ENCODE results near the gene TRAM2. TPM values are rescaled to one million over a fixed set of nuclear protein-coding genes. Genes with fewer than 3 reads are reported as not detected.
A peak's percentile ranks its signal among the peaks of the same experiment; 100 is the strongest.

TRAM2 gene
- total RNA-seq, 2 experiments from 2014 or later, result 5.7 to 6.5 TPM

GRCh38 chr6:52588087-52588709, 11.3 kb upstream of the TRAM2 start:
- no peak overlapping the region for H3K27ac Mint-ChIP-seq

GRCh38 chr6:52587001-52587400, 10.1 kb upstream of the TRAM2 start:
- no peaks in the 10 kb centered on the region for H3K9me3 Mint-ChIP-seq

More at GRCh38 chr6:52588087-52588709, 11.3 kb upstream of the TRAM2 start:
- Mint-ChIP-seq H3K27me3 (peaks cover 5% of the 10 kb centered on the region), H3K9me3 (no peaks in the 10 kb centered on the region), H3K36me3 (ENCODE audit: low read depth) (no peaks in the 10 kb centered on the region), H3K4me3 (no peak overlapping the region), H3K4me1 (no peaks in the 10 kb centered on the region)
- ChIA-PET POLR2A (no interaction called here), CTCF (no interaction called here)
- no peak for DNase-seq

GRCh38 chr6:52584203-52584602, 7.3 kb upstream of the TRAM2 start:
- no peaks in the 10 kb centered on the region for H3K36me3 Mint-ChIP-seq (ENCODE audit: low read depth)
- POLR2A ChIA-PET, result no interaction called here
- H3K4me1 Mint-ChIP-seq, result no peaks in the 10 kb centered on the region
- H3K27ac Mint-ChIP-seq, result no peak overlapping the region
- no peak for DNase-seq
- CTCF ChIA-PET, result interaction anchor here (1.0 kb wide), 1 partner anchor 15 kb away, joined by 3 read pairs; no protein-coding TSS in a partner anchor
- peaks cover 11% of the 10 kb centered on the region for H3K27me3 Mint-ChIP-seq
- H3K9me3 Mint-ChIP-seq, result no peaks in the 10 kb centered on the region
- no peak overlapping the region for H3K4me3 Mint-ChIP-seq

More at GRCh38 chr6:52587001-52587400, 10.1 kb upstream of the TRAM2 start:
- Mint-ChIP-seq H3K27me3 (peaks cover 5% of the 10 kb centered on the region), H3K4me1 (no peaks in the 10 kb centered on the region), H3K4me3 (no peak overlapping the region), H3K36me3 (ENCODE audit: low read depth) (no peaks in the 10 kb centered on the region), H3K27ac (no peak overlapping the region)
- DNase-seq, result no peak
- CTCF ChIA-PET, result no interaction called here
- POLR2A ChIA-PET, result no interaction called here

- no peak overlapping the region for H3K4me3 Mint-ChIP-seq
- POLR2A ChIA-PET, result no interaction called here
- H3K36me3 Mint-ChIP-seq (ENCODE audit: low read depth), result no peaks in the 10 kb centered on the region
- CTCF ChIA-PET, result no interaction called here
- H3K4me1 Mint-ChIP-seq, result no peaks in the 10 kb centered on the region
- H3K27me3 Mint-ChIP-seq, result peaks cover 11% of the 10 kb centered on the region
- DNase-seq, result no peak
- no peak overlapping the region for H3K27ac Mint-ChIP-seq
- H3K9me3 Mint-ChIP-seq, result no peaks in the 10 kb centered on the region
These were observed 6.1 kb upstream of the TRAM2 start for GRCh38 chr6:52582996-52583395.

- no peak overlapping the region for H3K27ac Mint-ChIP-seq
- ChIA-PET POLR2A (no interaction called here), CTCF (no interaction called here)
These were observed 5.6 kb upstream of the TRAM2 start for GRCh38 chr6:52582446-52582845.

GRCh38 chr6:52580905-52581304, 4.0 kb upstream of the TRAM2 start:
- no peaks in the 10 kb centered on the region for H3K36me3 Mint-ChIP-seq (ENCODE audit: low read depth)
- H3K27me3 Mint-ChIP-seq, result peaks cover 10% of the 10 kb centered on the region
- H3K9me3 Mint-ChIP-seq, result no peaks in the 10 kb centered on the region
- H3K4me3 Mint-ChIP-seq, result no peak overlapping the region
- H3K27ac Mint-ChIP-seq, result no peak overlapping the region
- DNase-seq, result no peak
- POLR2A ChIA-PET, result no interaction called here
- CTCF ChIA-PET, result interaction anchor here (0.9 kb wide), 1 partner anchor 71 kb away, joined by 3 read pairs; no protein-coding TSS in a partner anchor
- peaks cover 10% of the 10 kb centered on the region for H3K4me1 Mint-ChIP-seq

More at GRCh38 chr6:52582446-52582845, 5.6 kb upstream of the TRAM2 start:
- Mint-ChIP-seq H3K27me3 (peaks cover 11% of the 10 kb centered on the region), H3K36me3 (ENCODE audit: low read depth) (no peaks in the 10 kb centered on the region), H3K4me3 (no peak overlapping the region), H3K9me3 (no peaks in the 10 kb centered on the region), H3K4me1 (peaks cover 2% of the 10 kb centered on the region)
- no peak for DNase-seq

- DNase-seq, result no peak
- H3K4me1 Mint-ChIP-seq, result peaks cover 28% of the 10 kb centered on the region
- H3K4me3 Mint-ChIP-seq, result no peak overlapping the region
- ChIA-PET POLR2A (no interaction called here), CTCF (no interaction called here)
- H3K27ac Mint-ChIP-seq, result no peak overlapping the region
- peaks cover 12% of the 10 kb centered on the region for H3K27me3 Mint-ChIP-seq
- no peaks in the 10 kb centered on the region for H3K36me3 Mint-ChIP-seq (ENCODE audit: low read depth)
- no peaks in the 10 kb centered on the region for H3K9me3 Mint-ChIP-seq
These were observed 2.3 kb upstream of the TRAM2 start for GRCh38 chr6:52579006-52579660.

- no peak overlapping the region for H3K27ac Mint-ChIP-seq
- peaks cover 39% of the 10 kb centered on the region for H3K4me1 Mint-ChIP-seq
- ChIA-PET POLR2A (interaction anchor here (1.3 kb wide), 1 partner anchor 13 kb away, joined by 4 read pairs; no protein-coding TSS in a partner anchor), CTCF (interaction anchor here (1.8 kb wide), 1 partner anchor 74 kb away, joined by 4 read pairs; no protein-coding TSS in a partner anchor)
- no peak for DNase-seq
- no peaks in the 10 kb centered on the region for H3K9me3 Mint-ChIP-seq
- H3K27me3 Mint-ChIP-seq, result peaks cover 12% of the 10 kb centered on the region
- peak overlapping the region; percentile 63 for H3K4me3 Mint-ChIP-seq
- H3K36me3 Mint-ChIP-seq (ENCODE audit: low read depth), result no peaks in the 10 kb centered on the region
These were observed 1.1 kb upstream of the TRAM2 start for GRCh38 chr6:52577778-52578463.

- Mint-ChIP-seq H3K27me3 (peaks cover 12% of the 10 kb centered on the region), H3K4me1 (peaks cover 40% of the 10 kb centered on the region), H3K4me3 (peak overlapping the region; percentile 64), H3K9me3 (no peaks in the 10 kb centered on the region), H3K36me3 (ENCODE audit: low read depth) (no peaks in the 10 kb centered on the region), H3K27ac (peak overlapping the region; percentile 11)
- DNase-seq, result peak; percentile 65
- ChIA-PET POLR2A (interaction anchor here (0.7 to 2.8 kb wide), 9 partner anchors 10 to 1183 kb away, joined by 3 to 9 read pairs (median 4); partner anchors contain the start of genes FBXO9, MCM3 and PAQR8), CTCF (interaction anchor here (0.9 to 1.8 kb wide), 6 partner anchors 22 to 211 kb away, joined by 3 to 5 read pairs (median 3); no protein-coding TSS in a partner anchor)
These were observed 353 bp downstream of the TRAM2 start for GRCh38 chr6:52576392-52577021.

GRCh38 chr6:52576054-52576391, 837 bp downstream of the TRAM2 start:
- POLR2A ChIA-PET, result interaction anchor here (0.9 to 2.8 kb wide), 9 partner anchors 9 to 489 kb away, joined by 3 to 9 read pairs (median 5); partner anchors contain the start of genes EFHC1, FBXO9, MCM3 and PAQR8
- peak overlapping the region; percentile 64 for H3K4me3 Mint-ChIP-seq
- H3K36me3 Mint-ChIP-seq (ENCODE audit: low read depth), result no peaks in the 10 kb centered on the region
- peaks cover 40% of the 10 kb centered on the region for H3K4me1 Mint-ChIP-seq
- CTCF ChIA-PET, result interaction anchor here (0.9 to 1.1 kb wide), 6 partner anchors 22 to 210 kb away, joined by 3 to 5 read pairs (median 3); no protein-coding TSS in a partner anchor
- no peak for DNase-seq
- no peak overlapping the region for H3K27ac Mint-ChIP-seq
- H3K27me3 Mint-ChIP-seq, result peaks cover 12% of the 10 kb centered on the region
- H3K9me3 Mint-ChIP-seq, result no peaks in the 10 kb centered on the region

GRCh38 chr6:52575502-52575892, 1.4 kb downstream of the TRAM2 start:
- H3K9me3 Mint-ChIP-seq, result no peaks in the 10 kb centered on the region
- H3K27me3 Mint-ChIP-seq, result peaks cover 9% of the 10 kb centered on the region
- DNase-seq, result no peak
- H3K4me1 Mint-ChIP-seq, result peaks cover 40% of the 10 kb centered on the region
- POLR2A ChIA-PET, result interaction anchor here (0.9 to 2.8 kb wide), 9 partner anchors 9 to 490 kb away, joined by 3 to 9 read pairs (median 5); partner anchors contain the start of genes EFHC1, FBXO9, MCM3 and PAQR8
- no peak overlapping the region for H3K27ac Mint-ChIP-seq
- CTCF ChIA-PET, result interaction anchor here (1.0 to 1.7 kb wide), 8 partner anchors 20 to 210 kb away, joined by 3 to 6 read pairs (median 3); no protein-coding TSS in a partner anchor
- peak overlapping the region; percentile 64 for H3K4me3 Mint-ChIP-seq
- no peaks in the 10 kb centered on the region for H3K36me3 Mint-ChIP-seq (ENCODE audit: low read depth)

GRCh38 chr6:52574709-52575501, 2.0 kb downstream of the TRAM2 start:
- Mint-ChIP-seq H3K9me3 (no peaks in the 10 kb centered on the region), H3K36me3 (ENCODE audit: low read depth) (no peaks in the 10 kb centered on the region), H3K4me1 (peaks cover 40% of the 10 kb centered on the region), H3K27ac (peak overlapping the region; percentile 68), H3K4me3 (peak overlapping the region; percentile 64), H3K27me3 (peaks cover 8% of the 10 kb centered on the region)
- ChIA-PET CTCF (interaction anchor here (0.6 to 1.7 kb wide), 11 partner anchors 19 to 422 kb away, joined by 3 to 6 read pairs (median 3); no protein-coding TSS in a partner anchor), POLR2A (interaction anchor here (0.9 to 2.8 kb wide), 8 partner anchors 8 to 290 kb away, joined by 3 to 9 read pairs (median 5); partner anchors contain the start of genes EFHC1, MCM3 and PAQR8)
- DNase-seq, result peak; percentile 78

Data from activated CD4-positive, alpha-beta memory T cell treated with anti-CD3 and anti-CD28 coated beads, Interleukin-2, amount 10 ng/mL, durations not matched to agents 7 days and 5 days (primary cell).